ENCODE results near the gene MRTFA. TPM values are rescaled to one million over a fixed set of nuclear protein-coding genes. Genes with fewer than 3 reads are reported as not detected.
A peak's percentile ranks its signal among the peaks of the same experiment; 100 is the strongest.

The MRTFA gene
- total RNA-seq, 2 experiments from 2014 or later = 55.3 to 58.9 TPM

DNA sequence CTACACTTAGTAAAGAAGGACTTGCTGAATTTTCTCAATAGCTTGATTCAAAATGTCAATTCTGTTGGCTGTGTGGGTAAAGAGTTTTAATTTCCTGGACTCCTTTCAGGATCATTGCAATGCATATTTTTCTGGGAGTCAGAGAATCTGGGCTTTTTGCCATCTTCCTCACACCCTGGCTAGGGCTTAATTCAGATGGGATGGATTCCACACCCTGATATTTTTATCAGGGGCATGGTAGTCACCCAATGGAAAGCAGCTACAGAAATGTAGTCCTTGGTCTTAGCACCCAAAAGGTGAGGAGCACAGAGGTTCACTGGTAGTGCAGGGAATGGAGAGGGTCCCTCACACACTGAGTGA is 186.9 kb downstream of the MRTFA start:
- Histone ChIP-seq H3K36me3 (ENCODE audit: insufficient read depth, low read length) (peaks cover 10% of the 10 kb centered on the region), H3K4me3 (ENCODE audit: low read length) (no peak overlapping the region), H3K27me3 (ENCODE audit: control insufficient read depth in 1 of 2, insufficient read depth in 2 of 2, low read length in 2 of 2) (no peaks in the 10 kb centered on the region), H3K27ac (ENCODE audit: low read depth in 1 of 2, low read length in 2 of 2) (peak overlapping the region in 1 of 2 donors; percentile 33), H3K9me3 (ENCODE audit: control insufficient read depth in 1 of 2, insufficient read depth in 1 of 2, low read length in 2 of 2) (no peaks in the 10 kb centered on the region), H3K4me1 (ENCODE audit: insufficient read depth, low read length) (peaks cover 61% of the 10 kb centered on the region)
- TF ChIP-seq, protein P1, sequence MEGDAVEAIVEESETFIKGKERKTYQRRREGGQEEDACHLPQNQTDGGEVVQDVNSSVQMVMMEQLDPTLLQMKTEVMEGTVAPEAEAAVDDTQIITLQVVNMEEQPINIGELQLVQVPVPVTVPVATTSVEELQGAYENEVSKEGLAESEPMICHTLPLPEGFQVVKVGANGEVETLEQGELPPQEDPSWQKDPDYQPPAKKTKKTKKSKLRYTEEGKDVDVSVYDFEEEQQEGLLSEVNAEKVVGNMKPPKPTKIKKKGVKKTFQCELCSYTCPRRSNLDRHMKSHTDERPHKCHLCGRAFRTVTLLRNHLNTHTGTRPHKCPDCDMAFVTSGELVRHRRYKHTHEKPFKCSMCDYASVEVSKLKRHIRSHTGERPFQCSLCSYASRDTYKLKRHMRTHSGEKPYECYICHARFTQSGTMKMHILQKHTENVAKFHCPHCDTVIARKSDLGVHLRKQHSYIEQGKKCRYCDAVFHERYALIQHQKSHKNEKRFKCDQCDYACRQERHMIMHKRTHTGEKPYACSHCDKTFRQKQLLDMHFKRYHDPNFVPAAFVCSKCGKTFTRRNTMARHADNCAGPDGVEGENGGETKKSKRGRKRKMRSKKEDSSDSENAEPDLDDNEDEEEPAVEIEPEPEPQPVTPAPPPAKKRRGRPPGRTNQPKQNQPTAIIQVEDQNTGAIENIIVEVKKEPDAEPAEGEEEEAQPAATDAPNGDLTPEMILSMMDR (IDR thresholded peaks at IDR 0.05) = no peak
- H3K4me1 Mint-ChIP-seq (ENCODE audit: low read depth) = peaks cover 89% of the 10 kb centered on the region
- peak overlapping the region; percentile 63 for H3K4me3 Mint-ChIP-seq
- peaks cover 68% of the 10 kb centered on the region for H3K36me3 Mint-ChIP-seq (ENCODE audit: low read depth)
- no peak for ATAC-seq (ENCODE audit: poor library complexity)
- no peak for DNase-seq
- ChIA-PET CTCF (no interaction called here), POLR2A (interaction anchor here (0.9 to 6.9 kb wide), 2 partner anchors 14 kb away, joined by 3 to 57 read pairs; no protein-coding TSS in a partner anchor)
- peak overlapping the region; percentile 83 for H3K27ac Mint-ChIP-seq
- H3K27me3 Mint-ChIP-seq = no peaks in the 10 kb centered on the region
- H3K9me3 Mint-ChIP-seq = no peaks in the 10 kb centered on the region
- intact Hi-C loops (cut with DNase I, micrococcal nuclease) = no loop called here

DNA sequence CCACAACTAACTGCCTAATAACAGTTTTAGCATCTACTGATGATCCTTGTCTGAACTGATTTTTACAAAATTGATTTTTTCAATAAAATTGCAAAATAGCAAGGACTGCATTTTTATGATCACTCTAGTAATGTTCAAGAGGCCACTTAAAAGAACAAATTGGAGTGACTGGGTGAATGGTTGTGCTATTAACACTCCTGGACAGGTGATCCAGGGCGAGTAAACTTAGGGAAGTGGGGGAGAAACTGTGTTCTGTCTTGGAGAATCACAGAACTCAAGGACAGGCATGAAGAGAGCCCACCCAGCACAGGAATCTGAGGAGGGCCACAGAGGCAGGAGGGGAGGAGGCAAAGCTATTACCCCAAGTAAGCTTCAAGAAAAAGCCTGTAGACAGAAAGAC is 190.3 kb downstream of the MRTFA start:
- Histone ChIP-seq H3K4me3 (ENCODE audit: low read length) (no peak overlapping the region), H3K4me1 (ENCODE audit: insufficient read depth, low read length) (peaks cover 47% of the 10 kb centered on the region), H3K9me3 (ENCODE audit: control insufficient read depth in 1 of 2, insufficient read depth in 1 of 2, low read length in 2 of 2) (no peaks in the 10 kb centered on the region), H3K36me3 (ENCODE audit: insufficient read depth, low read length) (peaks cover 19% of the 10 kb centered on the region), H3K27ac (ENCODE audit: low read depth in 1 of 2, low read length in 2 of 2) (no peak overlapping the region), H3K27me3 (ENCODE audit: control insufficient read depth in 1 of 2, insufficient read depth in 2 of 2, low read length in 2 of 2) (no peaks in the 10 kb centered on the region)
- ChIA-PET POLR2A (interaction anchor here (6.9 kb wide), 1 partner anchor 17 kb away, joined by 57 read pairs; no protein-coding TSS in a partner anchor), CTCF (interaction anchor here (1.1 to 1.3 kb wide), 2 partner anchors 9 to 17 kb away, joined by 4 to 7 read pairs; no protein-coding TSS in a partner anchor)
- Mint-ChIP-seq H3K9me3 (no peaks in the 10 kb centered on the region), H3K27me3 (no peaks in the 10 kb centered on the region), H3K4me3 (no peak overlapping the region), H3K36me3 (ENCODE audit: low read depth) (peaks cover 64% of the 10 kb centered on the region), H3K4me1 (ENCODE audit: low read depth) (peaks cover 83% of the 10 kb centered on the region), H3K27ac (peak overlapping the region; percentile 83)
- TF ChIP-seq, protein P1 (IDR thresholded peaks at IDR 0.05) = no peak
- intact Hi-C loops (cut with DNase I, micrococcal nuclease) = no loop called here
- ATAC-seq (ENCODE audit: poor library complexity) (no peak), DNase-seq (no peak)

DNA sequence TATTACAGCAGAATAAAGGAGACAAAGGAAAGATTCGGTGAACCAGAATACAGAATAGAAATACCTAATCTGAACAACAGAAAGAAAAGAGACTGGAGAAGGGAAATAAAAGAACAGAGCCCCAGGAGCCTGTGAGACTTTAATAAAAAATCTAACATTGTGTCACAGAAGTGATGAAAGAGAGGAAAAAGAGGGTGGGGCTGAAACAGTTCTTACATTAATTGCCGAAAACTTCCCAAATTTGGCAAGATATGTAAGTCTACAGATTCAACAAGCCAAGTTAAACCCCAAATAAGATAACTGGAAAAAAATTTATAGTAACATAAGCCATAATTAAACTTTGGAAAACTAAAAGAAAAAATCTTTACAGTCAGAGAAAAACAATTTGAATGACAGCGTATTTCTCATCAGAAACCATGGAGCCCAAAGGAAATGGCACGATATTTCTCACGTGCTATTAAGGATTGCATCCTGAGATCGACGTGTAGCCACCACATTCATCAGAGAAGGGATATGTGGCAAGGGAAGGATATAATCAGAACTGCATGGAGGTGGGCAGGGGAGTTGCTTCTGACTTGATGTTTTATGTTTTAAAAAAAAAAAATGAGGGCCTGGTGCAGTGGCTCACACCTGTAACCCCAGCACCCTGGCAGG is 192.2 kb downstream of the MRTFA start:
- no peak overlapping the region for H3K4me3 ChIP-seq (ENCODE audit: low read length)
- no peaks in the 10 kb centered on the region for H3K27me3 ChIP-seq (ENCODE audit: control insufficient read depth in 1 of 2, insufficient read depth in 2 of 2, low read length in 2 of 2)
- POLR2A ChIA-PET = interaction anchor here (0.6 to 1.2 kb wide), 2 partner anchors 193 to 400 kb away, joined by 3 to 4 read pairs; no protein-coding TSS in a partner anchor
- Mint-ChIP-seq H3K36me3 (ENCODE audit: low read depth) (peaks cover 73% of the 10 kb centered on the region), H3K4me3 (no peak overlapping the region), H3K27ac (peak overlapping the region; percentile 78), H3K4me1 (ENCODE audit: low read depth) (peaks cover 82% of the 10 kb centered on the region), H3K9me3 (no peaks in the 10 kb centered on the region), H3K27me3 (no peaks in the 10 kb centered on the region)
- no peaks in the 10 kb centered on the region for H3K9me3 ChIP-seq (ENCODE audit: control insufficient read depth in 1 of 2, insufficient read depth in 1 of 2, low read length in 2 of 2)
- H3K27ac ChIP-seq (ENCODE audit: low read depth in 1 of 2, low read length in 2 of 2) = peak overlapping the region in 1 of 2 donors; percentile 5
- TF ChIP-seq, protein P1 (IDR thresholded peaks at IDR 0.05) = no peak
- peaks cover 26% of the 10 kb centered on the region for H3K36me3 ChIP-seq (ENCODE audit: insufficient read depth, low read length)
- DNase-seq = peak in 1 of 14 experiments; percentile 32
- H3K4me1 ChIP-seq (ENCODE audit: insufficient read depth, low read length) = peaks cover 41% of the 10 kb centered on the region
- CTCF ChIA-PET = interaction anchor here (0.5 kb wide), 1 partner anchor 298 kb away, joined by 5 read pairs; no protein-coding TSS in a partner anchor
- intact Hi-C loops (cut with DNase I, micrococcal nuclease) = no loop called here
- ATAC-seq (ENCODE audit: poor library complexity) = no peak

Data from CD4-positive, alpha-beta T cell (primary cell).